ENCODE measurements around the gene KCNN3.

GRCh38 chr1:154661110-154661509, 209.0 kb downstream of the KCNN3 start:
- TF ChIP-seq CTCF (IDR thresholded peaks at IDR 0.05) (no peak), POLR2A (IDR thresholded peaks at IDR 0.05) (no peak), EP300 (IDR thresholded peaks at IDR 0.05) (no peak), POLR2AphosphoS5 (IDR thresholded peaks at IDR 0.05) (no peak)
